Measurements from ENCODE around the gene JAKMIP1.

The JAKMIP1 gene

DNA sequence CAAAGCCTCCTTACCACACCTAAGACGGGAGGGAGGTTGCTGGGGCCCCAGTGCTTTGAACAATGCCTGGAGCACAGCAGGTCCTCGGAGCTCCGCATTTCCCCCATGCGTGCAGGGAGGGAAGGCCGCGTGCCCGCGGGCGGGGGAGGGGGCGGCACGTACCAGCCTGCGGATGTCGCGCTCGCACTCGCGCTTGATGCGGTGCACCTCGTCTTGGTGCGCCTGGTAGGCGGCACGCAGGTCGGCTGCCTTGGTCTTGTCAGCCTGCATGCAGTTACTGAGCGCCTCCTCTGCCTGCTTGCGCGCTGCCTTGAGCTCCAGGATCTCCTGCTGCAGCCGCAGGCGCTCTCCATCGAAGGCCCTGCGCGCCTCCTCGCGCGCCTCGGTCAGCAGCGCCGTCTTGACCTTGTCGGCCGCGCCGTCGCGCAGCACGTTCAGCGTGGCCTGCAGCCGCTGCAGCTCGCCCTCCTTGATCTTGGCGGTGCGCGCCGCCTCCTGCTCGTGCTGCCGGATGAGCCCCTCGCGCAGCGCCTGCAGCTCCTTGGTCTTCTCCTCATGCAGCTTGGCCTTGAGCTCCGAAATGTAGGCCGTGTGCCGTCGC, 94.9 kb downstream of the JAKMIP1 start:
- ChIA-PET CTCF (no interaction called here), POLR2A (no interaction called here)
- no peak for DNase-seq (ENCODE audit: extremely low spot score)
- TF ChIP-seq FOXA1 (IDR thresholded peaks at IDR 0.05) (no peak), CTBP1 (IDR thresholded peaks at IDR 0.05; ENCODE audit: borderline replicate concordance) (no peak), FOXK2 (IDR thresholded peaks at IDR 0.05) (no peak), BHLHE40 (IDR thresholded peaks at IDR 0.05; ENCODE audit: borderline replicate concordance) (no peak), ZNF384 (IDR thresholded peaks at IDR 0.05) (no peak), L3MBTL2 (conservative IDR thresholded peaks at IDR 0.05) (no peak), SUZ12 (IDR thresholded peaks at IDR 0.05) (no peak), ARNT (IDR thresholded peaks at IDR 0.05) (no peak), LEF1 (IDR thresholded peaks at IDR 0.05; ENCODE audit: borderline replicate concordance) (no peak), HDGF (IDR thresholded peaks at IDR 0.05; ENCODE audit: borderline replicate concordance) (no peak), ELF4 (IDR thresholded peaks at IDR 0.05) (no peak), TARDBP (IDR thresholded peaks at IDR 0.05) (no peak), SP1 (IDR thresholded peaks at IDR 0.05) (no peak), NFRKB (IDR thresholded peaks at IDR 0.05) (no peak), FOXM1 (IDR thresholded peaks at IDR 0.05; ENCODE audit: borderline replicate concordance) (no peak)
- TF ChIP-seq, protein P1, sequence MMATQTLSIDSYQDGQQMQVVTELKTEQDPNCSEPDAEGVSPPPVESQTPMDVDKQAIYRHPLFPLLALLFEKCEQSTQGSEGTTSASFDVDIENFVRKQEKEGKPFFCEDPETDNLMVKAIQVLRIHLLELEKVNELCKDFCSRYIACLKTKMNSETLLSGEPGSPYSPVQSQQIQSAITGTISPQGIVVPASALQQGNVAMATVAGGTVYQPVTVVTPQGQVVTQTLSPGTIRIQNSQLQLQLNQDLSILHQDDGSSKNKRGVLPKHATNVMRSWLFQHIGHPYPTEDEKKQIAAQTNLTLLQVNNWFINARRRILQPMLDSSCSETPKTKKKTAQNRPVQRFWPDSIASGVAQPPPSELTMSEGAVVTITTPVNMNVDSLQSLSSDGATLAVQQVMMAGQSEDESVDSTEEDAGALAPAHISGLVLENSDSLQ (IDR thresholded peaks at IDR 0.05), result no peak

DNA sequence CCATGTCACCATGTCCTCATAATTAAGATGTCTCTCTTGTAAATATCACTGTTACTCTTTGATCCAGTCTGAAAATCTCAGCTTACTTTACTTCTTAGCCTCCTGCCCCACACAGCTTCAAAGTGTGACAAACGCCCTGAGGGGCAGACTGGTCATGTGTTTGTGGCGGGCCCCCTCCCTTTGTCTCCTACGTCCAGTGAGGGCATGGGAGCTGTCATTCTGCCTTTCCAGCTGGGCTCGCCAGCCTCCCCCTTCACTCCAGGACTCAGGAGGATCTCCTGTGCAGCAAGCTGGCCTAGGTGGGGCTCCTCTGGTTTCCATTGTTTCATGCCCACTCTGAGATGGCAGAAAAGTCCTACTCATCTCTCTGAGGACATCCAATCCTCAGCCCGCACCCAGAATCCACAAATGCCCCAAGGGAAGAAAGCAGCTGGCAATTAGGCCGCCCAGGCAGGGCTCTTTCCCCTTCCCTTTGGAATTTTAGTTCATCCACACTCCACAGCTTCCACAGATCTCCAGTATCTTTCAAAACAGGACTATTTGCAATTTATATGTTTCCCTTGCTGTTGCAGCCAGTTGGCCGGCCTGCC, 95.7 kb downstream of the JAKMIP1 start:
- CTCF ChIA-PET, result no interaction called here
- POLR2A ChIA-PET, result no interaction called here
- TF ChIP-seq ELF4 (IDR thresholded peaks at IDR 0.05) (no peak), TARDBP (IDR thresholded peaks at IDR 0.05) (no peak), BHLHE40 (IDR thresholded peaks at IDR 0.05; ENCODE audit: borderline replicate concordance) (no peak), FOXA1 (IDR thresholded peaks at IDR 0.05) (no peak), ZNF384 (IDR thresholded peaks at IDR 0.05) (no peak), LEF1 (IDR thresholded peaks at IDR 0.05; ENCODE audit: borderline replicate concordance) (no peak), L3MBTL2 (conservative IDR thresholded peaks at IDR 0.05) (no peak), NFRKB (IDR thresholded peaks at IDR 0.05) (no peak), SP1 (IDR thresholded peaks at IDR 0.05) (no peak), FOXM1 (IDR thresholded peaks at IDR 0.05; ENCODE audit: borderline replicate concordance) (no peak)
- TF ChIP-seq, protein P1 (IDR thresholded peaks at IDR 0.05), result no peak
- DNase-seq (ENCODE audit: extremely low spot score), result no peak

DNA sequence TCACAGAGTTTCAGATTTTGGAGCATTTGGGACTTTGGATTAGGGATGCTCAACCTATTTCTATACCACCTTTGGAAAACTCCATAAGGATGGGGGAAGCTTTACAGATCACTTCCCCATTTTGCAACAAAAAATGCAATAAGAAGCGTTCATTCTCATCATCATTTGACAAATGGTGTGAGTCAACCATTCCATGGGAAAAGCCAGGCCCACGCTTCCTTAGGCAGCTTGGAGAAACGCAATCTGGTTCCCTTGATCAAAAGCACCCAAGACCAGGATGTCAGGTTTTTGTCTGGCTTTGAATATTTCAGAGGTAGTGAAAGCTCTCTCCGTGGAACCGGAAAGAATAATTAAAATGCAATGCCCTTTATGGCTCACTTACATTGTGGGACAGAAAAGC, 102.8 kb downstream of the JAKMIP1 start:
- ChIA-PET CTCF (no interaction called here), POLR2A (no interaction called here)

GRCh38 chr4:6095897-6096296, 104.5 kb downstream of the JAKMIP1 start:
- no peak for DNase-seq (ENCODE audit: extremely low spot score)
- ChIA-PET CTCF (no interaction called here), POLR2A (no interaction called here)
- TF ChIP-seq ZNF384 (IDR thresholded peaks at IDR 0.05) (no peak), BHLHE40 (IDR thresholded peaks at IDR 0.05; ENCODE audit: borderline replicate concordance) (no peak), ARNT (IDR thresholded peaks at IDR 0.05) (no peak), NFRKB (IDR thresholded peaks at IDR 0.05) (no peak), L3MBTL2 (conservative IDR thresholded peaks at IDR 0.05) (no peak), FOXM1 (IDR thresholded peaks at IDR 0.05; ENCODE audit: borderline replicate concordance) (no peak), SUZ12 (IDR thresholded peaks at IDR 0.05) (no peak), FOXK2 (IDR thresholded peaks at IDR 0.05) (no peak), HDGF (IDR thresholded peaks at IDR 0.05; ENCODE audit: borderline replicate concordance) (no peak), SP1 (IDR thresholded peaks at IDR 0.05) (no peak), CTBP1 (IDR thresholded peaks at IDR 0.05; ENCODE audit: borderline replicate concordance) (no peak), TARDBP (IDR thresholded peaks at IDR 0.05) (no peak), ELF4 (IDR thresholded peaks at IDR 0.05) (no peak), FOXA1 (IDR thresholded peaks at IDR 0.05) (no peak), LEF1 (IDR thresholded peaks at IDR 0.05; ENCODE audit: borderline replicate concordance) (no peak)
- TF ChIP-seq, protein P1 (IDR thresholded peaks at IDR 0.05), result no peak

More for the DNA sequence above, 102.8 kb downstream of the JAKMIP1 start:
- DNase-seq (ENCODE audit: extremely low spot score), result no peak
- no peak for TF ChIP-seq SP1 (IDR thresholded peaks at IDR 0.05)
- no peak for TF ChIP-seq LEF1 (IDR thresholded peaks at IDR 0.05; ENCODE audit: borderline replicate concordance)
- no peak for TF ChIP-seq SUZ12 (IDR thresholded peaks at IDR 0.05)
- no peak for TF ChIP-seq TARDBP (IDR thresholded peaks at IDR 0.05)
- no peak for TF ChIP-seq HDGF (IDR thresholded peaks at IDR 0.05; ENCODE audit: borderline replicate concordance)

DNA sequence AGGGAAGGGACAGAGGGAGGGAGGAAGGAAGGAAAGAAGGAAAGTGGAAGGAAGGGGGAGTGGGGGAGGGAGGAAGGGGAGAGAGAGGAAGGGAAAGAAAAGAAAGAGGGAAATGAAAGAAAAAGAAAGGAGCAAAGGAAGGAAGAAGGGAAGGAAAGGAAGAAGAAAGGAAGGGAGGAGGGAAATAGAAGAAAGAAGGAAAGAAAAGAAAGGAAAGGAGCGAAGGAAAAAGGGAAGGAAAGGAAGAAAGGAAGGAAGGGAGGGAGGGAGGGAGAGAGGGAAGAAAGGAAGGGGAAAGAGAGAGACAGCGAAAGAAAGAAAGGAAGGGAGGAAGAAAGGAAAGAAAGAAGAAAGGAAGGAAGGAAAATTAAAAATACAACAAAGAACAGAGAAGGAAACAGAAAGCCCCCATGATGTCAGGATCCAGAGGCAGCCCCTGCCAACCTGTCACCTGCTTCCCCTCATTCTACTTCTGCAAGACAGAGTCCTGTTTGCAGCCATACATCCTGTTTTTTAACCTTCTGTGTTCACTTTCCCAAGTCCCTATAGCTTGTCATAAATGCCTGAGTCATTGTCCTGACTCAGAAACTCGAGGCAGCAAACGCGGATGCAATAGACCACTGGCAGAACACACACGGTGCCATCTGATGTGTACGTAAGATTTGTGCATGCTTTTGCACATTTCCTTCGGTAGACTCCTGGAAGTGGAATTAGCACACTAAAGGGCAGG, 105.2 kb downstream of the JAKMIP1 start:
- no peak for DNase-seq (ENCODE audit: extremely low spot score)
- TF ChIP-seq SP1 (IDR thresholded peaks at IDR 0.05) (no peak), NFRKB (IDR thresholded peaks at IDR 0.05) (no peak), SUZ12 (IDR thresholded peaks at IDR 0.05) (no peak), HDGF (IDR thresholded peaks at IDR 0.05; ENCODE audit: borderline replicate concordance) (no peak), L3MBTL2 (conservative IDR thresholded peaks at IDR 0.05) (no peak)
- CTCF ChIA-PET, result interaction anchor here (1.6 kb wide), 1 partner anchor 97 kb away, joined by 5 read pairs; no protein-coding TSS in a partner anchor
- POLR2A ChIA-PET, result no interaction called here

- ChIA-PET POLR2A (no interaction called here), CTCF (interaction anchor here (1.6 kb wide), 1 partner anchor 95 kb away, joined by 5 read pairs; no protein-coding TSS in a partner anchor)
- DNase-seq (ENCODE audit: extremely low spot score), result no peak
- TF ChIP-seq HDGF (IDR thresholded peaks at IDR 0.05; ENCODE audit: borderline replicate concordance) (no peak), BHLHE40 (IDR thresholded peaks at IDR 0.05; ENCODE audit: borderline replicate concordance) (no peak), L3MBTL2 (conservative IDR thresholded peaks at IDR 0.05) (no peak), ARNT (IDR thresholded peaks at IDR 0.05) (no peak), ZNF384 (IDR thresholded peaks at IDR 0.05) (no peak), CTBP1 (IDR thresholded peaks at IDR 0.05; ENCODE audit: borderline replicate concordance) (no peak), FOXA1 (IDR thresholded peaks at IDR 0.05) (no peak), ELF4 (IDR thresholded peaks at IDR 0.05) (no peak), SUZ12 (IDR thresholded peaks at IDR 0.05) (no peak), LEF1 (IDR thresholded peaks at IDR 0.05; ENCODE audit: borderline replicate concordance) (no peak), NFRKB (IDR thresholded peaks at IDR 0.05) (no peak), SP1 (IDR thresholded peaks at IDR 0.05) (no peak), FOXK2 (IDR thresholded peaks at IDR 0.05) (no peak), TARDBP (IDR thresholded peaks at IDR 0.05) (no peak), FOXM1 (IDR thresholded peaks at IDR 0.05; ENCODE audit: borderline replicate concordance) (no peak)
- TF ChIP-seq, protein P1 (IDR thresholded peaks at IDR 0.05), result no peak
Observed at GRCh38 chr4:6093671-6094070, 106.7 kb downstream of the JAKMIP1 start.
